ENCODE measurements around the gene ABI3. TPM values are rescaled to one million over a fixed set of nuclear protein-coding genes. Genes with fewer than 3 reads are reported as not detected.

ABI3 gene
- total and polyA plus RNA-seq, 12 donors: 2.4 to 39.9 (median 15.1) TPM

DNA sequence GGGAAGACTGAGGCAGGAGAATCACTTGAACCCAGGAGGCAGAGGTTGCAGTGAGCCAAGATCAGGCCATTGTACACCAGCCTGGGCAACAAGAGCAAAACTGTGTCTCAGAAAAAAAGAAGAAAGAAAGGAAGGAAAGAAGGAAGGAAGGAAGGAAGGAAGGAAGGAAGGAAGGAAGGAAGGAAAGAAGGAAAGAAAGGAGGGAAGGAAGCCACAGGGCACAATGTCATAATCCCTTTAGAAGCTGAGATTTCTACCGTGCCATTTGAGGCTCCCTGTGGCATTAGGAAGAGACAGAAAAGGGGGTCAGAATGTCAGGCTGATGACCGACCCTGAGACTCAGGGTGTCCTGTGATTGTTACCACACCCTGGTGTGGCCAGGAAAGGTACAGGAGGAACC lies 6.7 kb upstream of the ABI3 start:
- Histone ChIP-seq H3K27me3 (no peaks in the 10 kb centered on the region), H3K9me3 (replicated peaks in 1 of 3) (no peaks in the 10 kb centered on the region), H3K27ac (no peak overlapping the region), H3K36me3 (replicated peaks in 1 of 2) (no peaks in the 10 kb centered on the region), H3K4me1 (replicated peaks in 1 of 2) (no peaks in the 10 kb centered on the region), H3K4me3 (no peak overlapping the region)
- 66 to 82% (median 75%) methylated on average over 2 of the region's 2 CpGs for WGBS, 4 donors
- no peak for DNase-seq
- intact Hi-C loops (cut with DNase I): no loop called here
- TF ChIP-seq, protein P1, sequence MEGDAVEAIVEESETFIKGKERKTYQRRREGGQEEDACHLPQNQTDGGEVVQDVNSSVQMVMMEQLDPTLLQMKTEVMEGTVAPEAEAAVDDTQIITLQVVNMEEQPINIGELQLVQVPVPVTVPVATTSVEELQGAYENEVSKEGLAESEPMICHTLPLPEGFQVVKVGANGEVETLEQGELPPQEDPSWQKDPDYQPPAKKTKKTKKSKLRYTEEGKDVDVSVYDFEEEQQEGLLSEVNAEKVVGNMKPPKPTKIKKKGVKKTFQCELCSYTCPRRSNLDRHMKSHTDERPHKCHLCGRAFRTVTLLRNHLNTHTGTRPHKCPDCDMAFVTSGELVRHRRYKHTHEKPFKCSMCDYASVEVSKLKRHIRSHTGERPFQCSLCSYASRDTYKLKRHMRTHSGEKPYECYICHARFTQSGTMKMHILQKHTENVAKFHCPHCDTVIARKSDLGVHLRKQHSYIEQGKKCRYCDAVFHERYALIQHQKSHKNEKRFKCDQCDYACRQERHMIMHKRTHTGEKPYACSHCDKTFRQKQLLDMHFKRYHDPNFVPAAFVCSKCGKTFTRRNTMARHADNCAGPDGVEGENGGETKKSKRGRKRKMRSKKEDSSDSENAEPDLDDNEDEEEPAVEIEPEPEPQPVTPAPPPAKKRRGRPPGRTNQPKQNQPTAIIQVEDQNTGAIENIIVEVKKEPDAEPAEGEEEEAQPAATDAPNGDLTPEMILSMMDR (IDR thresholded peaks at IDR 0.05): no peak
- no peak for TF ChIP-seq POLR2A (IDR thresholded peaks at IDR 0.05)

DNA sequence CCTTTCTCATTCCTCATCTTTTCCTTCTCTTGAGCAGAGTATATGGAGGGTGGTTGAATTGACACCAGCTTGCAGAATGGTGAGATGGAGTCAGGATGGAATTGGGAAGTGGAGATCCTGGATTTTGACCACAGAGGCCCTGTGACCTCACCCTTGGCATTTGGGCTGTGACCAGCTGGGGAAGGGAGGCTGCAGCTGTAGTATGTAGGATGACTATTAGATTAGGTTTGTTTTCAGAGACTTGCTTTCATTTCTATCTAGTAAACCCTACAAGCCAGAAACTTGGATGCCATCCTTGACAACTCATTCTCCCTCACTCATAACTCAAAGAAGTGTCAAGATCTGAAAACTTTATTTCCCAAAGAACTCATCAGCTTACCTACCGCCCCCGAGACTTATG lies 6.0 kb upstream of the ABI3 start:
- 96 to 100% (median 98%) methylated on average over 2 of the region's 2 CpGs for WGBS, 4 donors
- intact Hi-C loops (cut with DNase I): no loop called here
- Histone ChIP-seq H3K27me3 (peaks cover 7% of the 10 kb centered on the region), H3K36me3 (replicated peaks in 1 of 2) (no peaks in the 10 kb centered on the region), H3K27ac (no peak overlapping the region), H3K4me1 (replicated peaks in 1 of 2) (no peaks in the 10 kb centered on the region), H3K9me3 (replicated peaks in 1 of 3) (no peaks in the 10 kb centered on the region), H3K4me3 (no peak overlapping the region)
- DNase-seq: no peak
- no peak for TF ChIP-seq POLR2A (IDR thresholded peaks at IDR 0.05)
- TF ChIP-seq, protein P1 (IDR thresholded peaks at IDR 0.05): no peak

DNA sequence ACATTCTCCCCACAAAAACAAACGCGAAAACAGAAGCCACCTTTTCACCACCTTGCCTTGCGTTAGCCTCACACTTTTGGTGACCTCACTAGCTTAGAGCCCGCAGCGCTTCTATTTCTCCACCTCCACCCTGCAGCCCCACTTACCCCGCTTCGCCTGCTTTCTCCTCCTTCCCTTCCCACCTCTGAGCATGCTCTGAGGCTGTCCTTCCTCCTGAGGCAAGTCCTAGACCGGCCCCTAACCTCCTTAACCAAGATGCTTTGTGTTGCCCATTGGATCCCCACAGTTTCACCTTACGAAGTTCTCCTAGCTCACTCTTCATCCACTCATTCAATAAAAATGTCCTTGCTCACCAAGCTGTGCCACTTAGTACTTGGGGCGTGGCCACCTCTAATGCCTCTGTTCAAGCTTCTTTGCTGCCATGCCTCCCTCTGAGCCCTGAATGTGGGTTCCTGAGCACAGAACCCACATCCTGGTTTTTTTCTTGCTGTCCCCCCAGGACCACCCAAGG lies 1.4 kb upstream of the ABI3 start:
- Histone ChIP-seq H3K4me1 (replicated peaks in 1 of 2) (peaks cover 0 to 3% of the 10 kb centered on the region in 2 donors), H3K9me3 (replicated peaks in 1 of 3) (no peaks in the 10 kb centered on the region), H3K36me3 (replicated peaks in 1 of 2) (no peaks in the 10 kb centered on the region), H3K27ac (peak overlapping the region in 2 of 5 donors; percentile 56 to 74), H3K27me3 (peaks cover 12% of the 10 kb centered on the region), H3K4me3 (no peak overlapping the region)
- intact Hi-C loops (cut with DNase I): no loop called here
- TF ChIP-seq, protein P1 (IDR thresholded peaks at IDR 0.05): no peak
- no peak for TF ChIP-seq POLR2A (IDR thresholded peaks at IDR 0.05)
- WGBS, 4 donors: 83 to 88% (median 84%) methylated on average over 10 of the region's 10 CpGs
- DNase-seq: no peak

DNA sequence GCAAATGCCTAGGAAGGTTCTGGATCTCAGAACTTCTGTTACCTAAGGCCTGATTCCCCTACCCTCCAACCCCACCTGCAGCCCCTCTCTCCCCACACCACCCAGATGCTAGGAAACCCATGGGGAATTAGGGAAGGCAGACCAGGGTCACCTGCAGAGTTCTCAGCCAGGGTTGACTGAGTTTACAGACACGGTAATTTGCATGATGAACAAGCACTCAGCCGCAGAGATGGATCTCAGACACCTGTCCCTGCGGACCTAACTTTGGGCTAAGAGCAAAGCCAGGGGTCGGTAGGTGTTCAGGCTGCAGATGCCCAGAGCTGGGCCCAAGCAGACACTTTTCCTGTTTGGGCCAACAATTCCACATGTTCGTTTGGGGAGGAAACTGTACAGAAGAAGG lies 2.9 kb downstream of the ABI3 start:
- TF ChIP-seq, protein P1 (IDR thresholded peaks at IDR 0.05): no peak
- TF ChIP-seq POLR2A (IDR thresholded peaks at IDR 0.05): no peak
- intact Hi-C loops (cut with DNase I): no loop called here
- WGBS, 4 donors: 63 to 77% (median 69%) methylated on average over 5 of the region's 5 CpGs
- no peak for DNase-seq
- Histone ChIP-seq H3K27me3 (peaks cover 12% of the 10 kb centered on the region), H3K4me3 (no peak overlapping the region), H3K4me1 (replicated peaks in 1 of 2) (peaks cover 8 to 18% of the 10 kb centered on the region in 2 donors), H3K9me3 (replicated peaks in 1 of 3) (no peaks in the 10 kb centered on the region), H3K36me3 (replicated peaks in 1 of 2) (no peaks in the 10 kb centered on the region), H3K27ac (no peak overlapping the region)

Data from adrenal gland (tissue), 12 donors.